GM12878 (cell line): ENCODE data around the gene AP4B1. TPM values are rescaled to one million over a fixed set of nuclear protein-coding genes. Genes with fewer than 3 reads are reported as not detected.

Source experiments
- ASH2L ChIP-seq: fragments of 300-600, 200-600 bp; sonication (generic); IDR thresholded peaks from 2 replicates; pipeline ENCODE4 v1.6.1; 2017; ENCODE audit warnings: low read depth, mild to moderate bottlenecking, borderline replicate concordance
- CREB1 ChIP-seq: IDR thresholded peaks from 2 replicates; pipeline ENCODE4 v1.6.1; 2012; ENCODE audit warnings: low read depth, mild to moderate bottlenecking, inconsistent platforms
- E4F1 ChIP-seq: fragments of 450-650 bp; IDR thresholded peaks from 2 replicates; pipeline ENCODE4 v1.6.1; 2018; ENCODE audit warnings: borderline replicate concordance, mild to moderate bottlenecking; ENCODE audit not compliant: partially characterized antibody
- EZH2 ChIP-seq: IDR thresholded peaks from 2 replicates; pipeline ENCODE4 v1.6.1; 2012; ENCODE audit warnings: low read depth, mild to moderate bottlenecking, control low read depth, inconsistent platforms, low read length, borderline replicate concordance; ENCODE audit not compliant: control insufficient read depth
- IKZF2 ChIP-seq, 2 experiments: fragments of 450-650 bp; IDR thresholded peaks; 2 replicates each; pipeline ENCODE4 v1.6.1; 2017; ENCODE audit warnings: mild to moderate bottlenecking in 2 of 2, moderate library complexity in 2 of 2
- JUNB ChIP-seq: IDR thresholded peaks from 2 replicates; pipeline ENCODE4 v1.6.1; 2016; ENCODE audit warnings: antibody characterized with exemption, mild to moderate bottlenecking
- MEF2A ChIP-seq: IDR thresholded peaks from 2 replicates; pipeline ENCODE4 v1.6.1; 2011; ENCODE audit warnings: low read depth, mild to moderate bottlenecking, low read length, moderate library complexity; ENCODE audit not compliant: insufficient read depth
- NKRF ChIP-seq: fragments of 450-650 bp; conservative IDR thresholded peaks from 2 replicates; pipeline ENCODE4 v1.6.1; 2017; ENCODE audit warnings: mild to moderate bottlenecking, moderate library complexity
- NR2F1 ChIP-seq: fragments of 450-650 bp; conservative IDR thresholded peaks from 2 replicates; pipeline ENCODE4 v1.6.1; 2017; ENCODE audit warnings: mild to moderate bottlenecking
- SMARCA5 ChIP-seq: fragments of 450-650 bp; IDR thresholded peaks from 2 replicates; pipeline ENCODE4 v1.6.1; 2017; ENCODE audit warnings: mild to moderate bottlenecking
- SREBF2 ChIP-seq: IDR thresholded peaks from 2 replicates; pipeline ENCODE4 v1.6.1; 2012; ENCODE audit warnings: mild to moderate bottlenecking, low read length
- ZBTB4 ChIP-seq: fragments of 450-650 bp; formaldehyde crosslinking; IDR thresholded peaks from 2 replicates; pipeline ENCODE4 v1.4.0; 2022; ENCODE audit warnings: mild to moderate bottlenecking, moderate library complexity
- polyA plus RNA-seq, 11 experiments: library from polyadenylated mRNA; depleted of rRNA in 4 of 11; unstranded in 6 of 11; stranded (reverse) in 5 of 11; fragments of >200 nt; fragmentation: Nextera tagmentation in 4 of 11; fragmentation: Illumina TruSeq in 1 of 11; extraction: Ambion mirVana in 4 of 11; extraction: Trizol in 1 of 11; gene quantifications; 1 replicate in 1 of 11; 2 replicates in 10 of 11; pipeline versions ENCODE4 v1.2.1 to v1.2.3, GENCODE V29; 2011 to 2016; ENCODE audit warnings: inconsistent platforms in 2 of 11, missing spikeins in 2 of 11, low read depth in 1 of 11
- total RNA-seq, 4 experiments: library from RNA; depleted of rRNA in 3 of 4; stranded (reverse); fragments of >200 nt in 3 of 4; fragmentation: Illumina TruSeq in 1 of 4; extraction: Trizol in 1 of 4; gene quantifications; 2 replicates each; pipeline versions ENCODE4 v1.2.1 to v1.2.3, GENCODE V29; 2013 to 2021
- TF ChIP-seq, protein P1 (sequence below): fragments of 450-650 bp; IDR thresholded peaks from 2 replicates; pipeline ENCODE4 v1.6.1; 2017; ENCODE audit warnings: antibody characterized with exemption, mild to moderate bottlenecking, moderate library complexity

Gene AP4B1
- total and polyA plus RNA-seq, 10 of the 15 experiments (the other 5 are each of a cell fraction or from before 2014, with no cell fraction given): 27.2 to 61.0 (median 33.0) TPM

GRCh38 chr1:113928941-113929749, 24.5 kb upstream of the AP4B1 start, which contains the start of gene HIPK1 (continued):
- TF ChIP-seq, protein P1, sequence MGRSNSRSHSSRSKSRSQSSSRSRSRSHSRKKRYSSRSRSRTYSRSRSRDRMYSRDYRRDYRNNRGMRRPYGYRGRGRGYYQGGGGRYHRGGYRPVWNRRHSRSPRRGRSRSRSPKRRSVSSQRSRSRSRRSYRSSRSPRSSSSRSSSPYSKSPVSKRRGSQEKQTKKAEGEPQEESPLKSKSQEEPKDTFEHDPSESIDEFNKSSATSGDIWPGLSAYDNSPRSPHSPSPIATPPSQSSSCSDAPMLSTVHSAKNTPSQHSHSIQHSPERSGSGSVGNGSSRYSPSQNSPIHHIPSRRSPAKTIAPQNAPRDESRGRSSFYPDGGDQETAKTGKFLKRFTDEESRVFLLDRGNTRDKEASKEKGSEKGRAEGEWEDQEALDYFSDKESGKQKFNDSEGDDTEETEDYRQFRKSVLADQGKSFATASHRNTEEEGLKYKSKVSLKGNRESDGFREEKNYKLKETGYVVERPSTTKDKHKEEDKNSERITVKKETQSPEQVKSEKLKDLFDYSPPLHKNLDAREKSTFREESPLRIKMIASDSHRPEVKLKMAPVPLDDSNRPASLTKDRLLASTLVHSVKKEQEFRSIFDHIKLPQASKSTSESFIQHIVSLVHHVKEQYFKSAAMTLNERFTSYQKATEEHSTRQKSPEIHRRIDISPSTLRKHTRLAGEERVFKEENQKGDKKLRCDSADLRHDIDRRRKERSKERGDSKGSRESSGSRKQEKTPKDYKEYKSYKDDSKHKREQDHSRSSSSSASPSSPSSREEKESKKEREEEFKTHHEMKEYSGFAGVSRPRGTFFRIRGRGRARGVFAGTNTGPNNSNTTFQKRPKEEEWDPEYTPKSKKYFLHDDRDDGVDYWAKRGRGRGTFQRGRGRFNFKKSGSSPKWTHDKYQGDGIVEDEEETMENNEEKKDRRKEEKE: no peak
- no peak; the same call in 1 of the 2 replicates for TF ChIP-seq JUNB
- peak; percentile 92 for TF ChIP-seq E4F1
- no peak for TF ChIP-seq SMARCA5
- TF ChIP-seq ZBTB4 (CRISPR knock-in tag): no peak
- TF ChIP-seq NKRF: peak; percentile 94
- no peak for TF ChIP-seq SREBF2
- peak; percentile 94 for TF ChIP-seq CREB1
- TF ChIP-seq ASH2L: 0 out of 2 replicates have a peak, but pooled peaks have one; percentile 39
- no peak for TF ChIP-seq EZH2
- peak; percentile 51 to 52; a peak in 2 of 4 replicates for TF ChIP-seq IKZF2 (IDR thresholded peaks at IDR 0.05)
- 0 out of 2 replicates have a peak, but pooled peaks have one; percentile 21 for TF ChIP-seq MEF2A
- TF ChIP-seq NR2F1: no peak
